ENCODE measurements around the gene CAPN15.

DNA sequence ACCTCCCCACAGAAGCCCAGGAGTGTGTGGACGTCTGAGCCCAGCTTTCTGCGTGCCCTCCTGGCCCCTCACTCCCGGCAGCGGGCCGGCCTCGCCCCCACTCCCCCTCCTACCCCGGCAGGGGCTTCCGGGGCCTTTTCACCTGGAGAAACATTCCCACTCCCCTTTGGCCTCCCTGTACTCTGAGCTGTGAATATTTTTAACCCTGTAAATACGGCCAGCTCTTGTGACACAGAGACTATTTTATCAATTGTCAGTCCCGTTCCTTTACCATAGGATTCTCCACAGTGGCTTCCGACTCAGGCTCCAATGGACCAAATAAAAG lies 26.7 kb downstream of the CAPN15 start:
- TF ChIP-seq, protein P1, sequence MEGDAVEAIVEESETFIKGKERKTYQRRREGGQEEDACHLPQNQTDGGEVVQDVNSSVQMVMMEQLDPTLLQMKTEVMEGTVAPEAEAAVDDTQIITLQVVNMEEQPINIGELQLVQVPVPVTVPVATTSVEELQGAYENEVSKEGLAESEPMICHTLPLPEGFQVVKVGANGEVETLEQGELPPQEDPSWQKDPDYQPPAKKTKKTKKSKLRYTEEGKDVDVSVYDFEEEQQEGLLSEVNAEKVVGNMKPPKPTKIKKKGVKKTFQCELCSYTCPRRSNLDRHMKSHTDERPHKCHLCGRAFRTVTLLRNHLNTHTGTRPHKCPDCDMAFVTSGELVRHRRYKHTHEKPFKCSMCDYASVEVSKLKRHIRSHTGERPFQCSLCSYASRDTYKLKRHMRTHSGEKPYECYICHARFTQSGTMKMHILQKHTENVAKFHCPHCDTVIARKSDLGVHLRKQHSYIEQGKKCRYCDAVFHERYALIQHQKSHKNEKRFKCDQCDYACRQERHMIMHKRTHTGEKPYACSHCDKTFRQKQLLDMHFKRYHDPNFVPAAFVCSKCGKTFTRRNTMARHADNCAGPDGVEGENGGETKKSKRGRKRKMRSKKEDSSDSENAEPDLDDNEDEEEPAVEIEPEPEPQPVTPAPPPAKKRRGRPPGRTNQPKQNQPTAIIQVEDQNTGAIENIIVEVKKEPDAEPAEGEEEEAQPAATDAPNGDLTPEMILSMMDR (conservative IDR thresholded peaks at IDR 0.05; ENCODE audit: low read depth, low read length) = no peak
- TF ChIP-seq CEBPB (IDR thresholded peaks at IDR 0.05; ENCODE audit: low read depth, low read length) (no peak), POLR2A (IDR thresholded peaks at IDR 0.05; ENCODE audit: low read depth, low read length) (no peak), RAD21 (IDR thresholded peaks at IDR 0.05; ENCODE audit: low read length) (no peak), MXI1 (IDR thresholded peaks at IDR 0.05; ENCODE audit: borderline replicate concordance, low read depth, low read length) (no peak), SMC3 (IDR thresholded peaks at IDR 0.05; ENCODE audit: low read depth, low read length) (no peak), MAZ (IDR thresholded peaks at IDR 0.05; ENCODE audit: borderline replicate concordance, low read depth, low read length) (no peak), MAFK (IDR thresholded peaks at IDR 0.05; ENCODE audit: low read depth, low read length) (no peak)

Data from IMR-90 (cell line).